Spleen (tissue), 7 donors: ENCODE measurements around the gene APOC3.

ENCODE experiments used
- POLR2A ChIP-seq, 3 donors: fragments of 450-650 bp; IDR thresholded peaks; one replicate each; pipeline ENCODE4 v1.5.1; 2017; ENCODE audit warnings: antibody characterized with exemption in 3 of 3, mild to moderate bottlenecking in 1 of 3
- TF ChIP-seq, protein P1 (sequence below), 11 experiments: fragments of 200-600 bp in 7 of 11; fragments of 450-650 bp in 4 of 11; sonication (generic) in 4 of 11; IDR thresholded peaks in 8 of 11; conservative IDR thresholded peaks in 3 of 11; 1 replicate in 7 of 11; 2 replicates in 4 of 11; pipeline versions ENCODE4 v1.4.0 to v1.8.0; 2016 to 2021; ENCODE audit warnings: antibody characterized with exemption in 11 of 11, inconsistent platforms in 4 of 11, mild to moderate bottlenecking in 1 of 11
- donor health status: DM: no; HTN: no; CAD: no; lungs with moderate emphysema.
- donor health status: DM: no; HTN: no; CAD: no.
- donor health status: DM: no; HTN: no; CAD: no.

DNA sequence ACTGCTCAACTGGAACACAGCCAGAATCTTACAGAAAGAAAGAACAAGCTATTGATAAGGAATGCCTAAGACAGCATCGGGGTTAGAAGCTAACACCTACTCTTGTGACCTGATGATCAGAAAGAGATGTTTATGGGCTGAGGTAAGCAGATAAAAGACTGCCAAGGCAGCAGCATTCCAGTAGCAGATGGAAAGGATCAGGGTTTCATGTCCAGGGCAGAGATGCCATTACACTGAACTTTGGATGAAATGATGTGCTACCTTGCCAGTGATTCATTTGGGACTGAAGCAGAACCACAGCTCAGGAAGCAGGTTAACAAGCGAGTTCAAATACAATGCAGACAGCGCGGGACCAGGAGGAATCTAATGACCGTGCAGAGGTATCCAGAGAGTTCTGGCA, 34.8 kb downstream of the APOC3 start:
- TF ChIP-seq, protein P1, sequence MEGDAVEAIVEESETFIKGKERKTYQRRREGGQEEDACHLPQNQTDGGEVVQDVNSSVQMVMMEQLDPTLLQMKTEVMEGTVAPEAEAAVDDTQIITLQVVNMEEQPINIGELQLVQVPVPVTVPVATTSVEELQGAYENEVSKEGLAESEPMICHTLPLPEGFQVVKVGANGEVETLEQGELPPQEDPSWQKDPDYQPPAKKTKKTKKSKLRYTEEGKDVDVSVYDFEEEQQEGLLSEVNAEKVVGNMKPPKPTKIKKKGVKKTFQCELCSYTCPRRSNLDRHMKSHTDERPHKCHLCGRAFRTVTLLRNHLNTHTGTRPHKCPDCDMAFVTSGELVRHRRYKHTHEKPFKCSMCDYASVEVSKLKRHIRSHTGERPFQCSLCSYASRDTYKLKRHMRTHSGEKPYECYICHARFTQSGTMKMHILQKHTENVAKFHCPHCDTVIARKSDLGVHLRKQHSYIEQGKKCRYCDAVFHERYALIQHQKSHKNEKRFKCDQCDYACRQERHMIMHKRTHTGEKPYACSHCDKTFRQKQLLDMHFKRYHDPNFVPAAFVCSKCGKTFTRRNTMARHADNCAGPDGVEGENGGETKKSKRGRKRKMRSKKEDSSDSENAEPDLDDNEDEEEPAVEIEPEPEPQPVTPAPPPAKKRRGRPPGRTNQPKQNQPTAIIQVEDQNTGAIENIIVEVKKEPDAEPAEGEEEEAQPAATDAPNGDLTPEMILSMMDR (IDR thresholded peaks at IDR 0.05 in 8 of 11, conservative IDR thresholded peaks at IDR 0.05 in 3 of 11): no peak
- no peak for TF ChIP-seq POLR2A (IDR thresholded peaks at IDR 0.05)
